ENCODE measurements around the gene RGL1.

GRCh38 chr1:183869664-183870063 is 64.7 kb downstream of the RGL1 start:
- TF ChIP-seq CTCF (IDR thresholded peaks at IDR 0.05) (no peak), POLR2A (IDR thresholded peaks at IDR 0.05) (no peak), EP300 (IDR thresholded peaks at IDR 0.05) (no peak)
